Keratinocyte (primary cell): ENCODE results near the gene SEMA3A. TPM values are rescaled to one million over a fixed set of nuclear protein-coding genes. Genes with fewer than 3 reads are reported as not detected.
"Not testable (repeated sequence)": the region's sequence is repeated elsewhere in the genome, so short reads cannot be mapped to it uniquely, and the experiment has no call there.

ENCODE experiments used
- DNase-seq: peaks from one replicate; pipeline ENCODE4 v3.0.0-alpha.2; 2011; ENCODE audit warnings: low read depth, missing footprints, low spot score
- FAIRE-seq: peaks from 2 replicates; lab custom pipeline; 2011; peaks lifted over from hg19 to GRCh38; lab: Jason Lieb, UNC
- H2AFZ ChIP-seq: 2 replicates; pipeline ENCODE4 v1.6.0; 2012; ENCODE audit warnings: low read length, control low read depth, inconsistent platforms; ENCODE audit not compliant: control insufficient read depth
- H3K27ac ChIP-seq: 2 replicates; pipeline ENCODE4 v1.5.1; 2011; ENCODE audit warnings: low read length; ENCODE audit not compliant: control insufficient read depth, insufficient read depth
- H3K27me3 ChIP-seq: 3 replicates; pipeline ENCODE4 v1.6.0; 2011; ENCODE audit warnings: low read length; ENCODE audit not compliant: control insufficient read depth, insufficient read depth; ENCODE audit errors: extremely low read depth
- H3K36me3 ChIP-seq, 2 experiments: 2 replicates in 1 of 2; 3 replicates in 1 of 2; pipeline ENCODE4 v1.5.1; 2011; ENCODE audit warnings: low read length in 2 of 2, mild to moderate bottlenecking in 1 of 2; ENCODE audit not compliant: control insufficient read depth in 2 of 2, insufficient read depth in 2 of 2; ENCODE audit errors: extremely low read depth in 1 of 2
- H3K4me1 ChIP-seq: 3 replicates; pipeline ENCODE4 v1.5.1; 2011; ENCODE audit warnings: low read length; ENCODE audit not compliant: control insufficient read depth, insufficient read depth; ENCODE audit errors: extremely low read depth
- H3K4me2 ChIP-seq: 3 replicates; pipeline ENCODE4 v1.6.0; 2011; ENCODE audit warnings: low read depth, low read length; ENCODE audit not compliant: control insufficient read depth, insufficient read depth; ENCODE audit errors: extremely low read depth
- H3K4me3 ChIP-seq, 3 experiments: fragments of 200-600 bp in 1 of 3; sonication (generic) in 1 of 3; 2 replicates in 2 of 3; 3 replicates in 1 of 3; pipeline ENCODE4 v1.5.1; 2011 to 2016; ENCODE audit warnings: low read length in 3 of 3, mild to moderate bottlenecking in 3 of 3, control low read depth in 2 of 3, inconsistent platforms in 1 of 3, low read depth in 1 of 3, mixed read lengths in 1 of 3, mixed run types in 1 of 3, moderate library complexity in 1 of 3; ENCODE audit not compliant: control insufficient read depth in 2 of 3, insufficient read depth in 2 of 3; ENCODE audit errors: extremely low read depth in 1 of 3
- H3K79me2 ChIP-seq: 2 replicates; pipeline ENCODE4 v1.6.0; 2012; ENCODE audit warnings: low read length; ENCODE audit not compliant: control insufficient read depth, insufficient read depth
- H3K9ac ChIP-seq: 3 replicates; pipeline ENCODE4 v1.6.0; 2011; ENCODE audit warnings: low read length; ENCODE audit not compliant: control insufficient read depth, insufficient read depth; ENCODE audit errors: extremely low read depth
- H3K9me1 ChIP-seq: 3 replicates; pipeline ENCODE4 v1.6.0; 2011; ENCODE audit warnings: low read length; ENCODE audit not compliant: control insufficient read depth, insufficient read depth; ENCODE audit errors: extremely low read depth
- H3K9me3 ChIP-seq: 2 replicates; pipeline ENCODE4 v1.5.1; 2012; ENCODE audit warnings: low read depth, low read length; ENCODE audit not compliant: control insufficient read depth
- H4K20me1 ChIP-seq: 3 replicates; pipeline ENCODE4 v1.6.0; 2011; ENCODE audit warnings: low read length; ENCODE audit not compliant: control insufficient read depth, insufficient read depth; ENCODE audit errors: extremely low read depth
- CTCF ChIP-seq, 3 experiments: IDR thresholded peaks in 1 of 3; conservative IDR thresholded peaks in 1 of 3; optimal IDR thresholded peaks in 1 of 3; 2 replicates in 2 of 3; 3 replicates in 1 of 3; pipeline versions ENCODE3 to v1.5.1; 2011; ENCODE audit warnings: low read length in 3 of 3, mild to moderate bottlenecking in 3 of 3, moderate library complexity in 2 of 3, control low read depth in 1 of 3, inconsistent platforms in 1 of 3; ENCODE audit not compliant: insufficient read depth in 2 of 3; ENCODE audit errors: extremely low read depth in 1 of 3
- EZH2 ChIP-seq: IDR thresholded peaks from one replicate; pipeline ENCODE4 v1.6.1; 2012; ENCODE audit warnings: inconsistent platforms, mild to moderate bottlenecking, low read length, moderate library complexity
- dilution Hi-C: fragments of 300-500 bp; cut with MboI; formaldehyde crosslinking; loops from one replicate; pipeline ENCODE4 v1.7.0; 2020; ENCODE audit warnings: low sequenced_read_pairs; ENCODE audit not compliant: extremely low pct_ligation_motif_present
- polyA plus RNA-seq, 5 experiments: library from polyadenylated mRNA; depleted of rRNA in 3 of 5; stranded (reverse) in 3 of 5; stranded (forward) in 1 of 5; unstranded in 1 of 5; fragments of >200 nt; gene quantifications; 1 replicate in 1 of 5; 2 replicates in 3 of 5; 3 replicates in 1 of 5; pipeline versions ENCODE4 v1.2.1 to v1.2.3, GENCODE V29; 2011 to 2012; ENCODE audit warnings: missing spikeins in 2 of 5, low read depth in 1 of 5, low replicate concordance in 1 of 5

Gene SEMA3A
- polyA plus RNA-seq, 1 donor (not counting 4 experiments of a cell fraction or from before 2014, with no cell fraction given): 2.1 TPM

GRCh38 chr7:84069033-84069432 is 125.6 kb downstream of the SEMA3A start:
- H2AFZ ChIP-seq: peak overlapping the region; percentile 70
- H3K27ac ChIP-seq: no peak overlapping the region
- dilution Hi-C loops: no loop called here
- H3K4me1 ChIP-seq: peaks cover 6% of the 10 kb centered on the region
- no peak overlapping the region for H3K4me2 ChIP-seq
- DNase-seq (no peak), FAIRE-seq (no peak)
- TF ChIP-seq CTCF (optimal IDR thresholded peaks at IDR 0.05 in 1 of 3, IDR thresholded peaks at IDR 0.05 in 1 of 3, conservative IDR thresholded peaks at IDR 0.05 in 1 of 3; ENCODE audit: extremely low read depth in 1 of 3, insufficient read depth in 2 of 3, low read length in 3 of 3): no peak
- TF ChIP-seq EZH2: no peak
- no peaks in the 10 kb centered on the region for H4K20me1 ChIP-seq
- no peaks in the 10 kb centered on the region for H3K27me3 ChIP-seq
- no peaks in the 10 kb centered on the region for H3K79me2 ChIP-seq
- no peaks in the 10 kb centered on the region for H3K9me1 ChIP-seq
- H3K9ac ChIP-seq: no peak overlapping the region
- no peaks in the 10 kb centered on the region for H3K9me3 ChIP-seq
- H3K36me3 ChIP-seq: no peaks in the 10 kb centered on the region
- no peak overlapping the region for H3K4me3 ChIP-seq

- H3K9me1 ChIP-seq, H3K9me3 ChIP-seq, H4K20me1 ChIP-seq, H3K79me2 ChIP-seq, H3K27me3 ChIP-seq, H2AFZ ChIP-seq, FAIRE-seq, DNase-seq, dilution Hi-C loops, H3K36me3 ChIP-seq, H3K4me3 ChIP-seq, H3K9ac ChIP-seq, H3K4me2 ChIP-seq, H3K27ac ChIP-seq: not testable (repeated sequence)
- H3K4me1 ChIP-seq: peaks cover 35% of the 10 kb centered on the region
Observed at GRCh38 chr7:84062489-84062901, 132.1 kb downstream of the SEMA3A start.

GRCh38 chr7:84060760-84061261 is 133.8 kb downstream of the SEMA3A start:
- H3K4me2 ChIP-seq: peak overlapping the region; percentile 83
- H3K9me1 ChIP-seq: no peaks in the 10 kb centered on the region
- H3K4me3 ChIP-seq: peak overlapping the region in 1 of 3 experiments; percentile 2
- no peaks in the 10 kb centered on the region for H3K79me2 ChIP-seq
- no peak for DNase-seq
- peaks cover 49% of the 10 kb centered on the region for H3K4me1 ChIP-seq
- H4K20me1 ChIP-seq: no peaks in the 10 kb centered on the region
- FAIRE-seq: peak; percentile 17
- no peaks in the 10 kb centered on the region for H3K27me3 ChIP-seq
- no peak for TF ChIP-seq EZH2
- no peak for TF ChIP-seq CTCF (optimal IDR thresholded peaks at IDR 0.05 in 1 of 3, IDR thresholded peaks at IDR 0.05 in 1 of 3, conservative IDR thresholded peaks at IDR 0.05 in 1 of 3; ENCODE audit: extremely low read depth in 1 of 3, insufficient read depth in 2 of 3, low read length in 3 of 3)
- peak overlapping the region; percentile 40 for H3K9ac ChIP-seq
- H3K9me3 ChIP-seq: no peaks in the 10 kb centered on the region
- H3K27ac ChIP-seq: peak overlapping the region; percentile 86
- peak overlapping the region; percentile 84 for H2AFZ ChIP-seq
- dilution Hi-C loops: no loop called here
- no peaks in the 10 kb centered on the region for H3K36me3 ChIP-seq
